Smooth muscle cell (in vitro differentiated cells): ENCODE results near the gene CHRM5. TPM values are rescaled to one million over a fixed set of nuclear protein-coding genes. Genes with fewer than 3 reads are reported as not detected.
"Not testable (repeated sequence)": the region's sequence is repeated elsewhere in the genome, so short reads cannot be mapped to it uniquely, and the experiment has no call there.

ENCODE experiments used
- DNase-seq: peaks from one replicate; lab custom pipeline; 2025; ENCODE audit not compliant: unreplicated experiment; lab: John Stamatoyannopoulos, UW
- H2AFZ ChIP-seq: fragments of 200-600 bp; sonication (generic); 2 replicates; pipeline ENCODE4 v1.6.0; 2016; ENCODE audit warnings: antibody characterized with exemption, low read depth, mild to moderate bottlenecking
- H3F3A ChIP-seq: fragments of 200-600 bp; sonication (generic); 2 replicates; pipeline ENCODE4 v1.6.0; 2017; ENCODE audit warnings: antibody characterized with exemption, low read depth
- H3K27ac ChIP-seq: fragments of 200-600 bp; sonication (generic); 2 replicates; pipeline ENCODE4 v1.5.1; 2016; ENCODE audit warnings: low read depth, mild to moderate bottlenecking
- H3K27me3 ChIP-seq: fragments of 200-600 bp; sonication (generic); 2 replicates; pipeline ENCODE4 v1.6.1; 2016; ENCODE audit warnings: low read depth, mild to moderate bottlenecking
- H3K36me3 ChIP-seq: fragments of 200-600 bp; sonication (generic); 2 replicates; pipeline ENCODE4 v1.5.1; 2016; ENCODE audit warnings: low read depth
- H3K4me1 ChIP-seq: fragments of 200-600 bp; sonication (generic); 2 replicates; pipeline ENCODE4 v1.5.1; 2016; ENCODE audit warnings: low read depth
- H3K4me2 ChIP-seq: fragments of 200-600 bp; sonication (generic); 2 replicates; pipeline ENCODE4 v1.6.0; 2016; ENCODE audit warnings: mild to moderate bottlenecking
- H3K4me3 ChIP-seq: fragments of 200-600 bp; sonication (generic); 2 replicates; pipeline ENCODE4 v1.5.1; 2016; ENCODE audit warnings: mild to moderate bottlenecking
- H3K79me2 ChIP-seq: fragments of 200-600 bp; sonication (generic); 2 replicates; pipeline ENCODE4 v1.6.0; 2016; ENCODE audit warnings: low read depth, mild to moderate bottlenecking
- H3K9ac ChIP-seq: fragments of 200-600 bp; sonication (generic); 2 replicates; pipeline ENCODE4 v1.6.0; 2016; ENCODE audit warnings: low read depth
- H3K9me3 ChIP-seq: fragments of 200-600 bp; sonication (generic); replicated peaks from 2 replicates; pipeline ENCODE4 v1.5.1; 2016; ENCODE audit warnings: low read depth
- H4K20me1 ChIP-seq: fragments of 200-600 bp; sonication (generic); 2 replicates; pipeline ENCODE4 v1.6.0; 2016; ENCODE audit warnings: low read depth
- WGBS: methylation state at CpG from one replicate; pipeline ENCODE4 v1.1.7; 2016; ENCODE audit warnings: low lambda C conversion rate; 5-methylcytosine and 5-hydroxymethylcytosine counted together
- polyA plus RNA-seq: library from polyadenylated mRNA; unstranded; fragments of >200 nt; fragmentation: Nextera tagmentation; extraction: Ambion mirVana; gene quantifications from 2 replicates; pipeline ENCODE4 v1.2.1, GENCODE V29; 2016
- total RNA-seq: library from RNA; depleted of rRNA; stranded (reverse); fragments of >200 nt; gene quantifications from 2 replicates; pipeline ENCODE4 v1.2.3, GENCODE V29; 2014
- TF ChIP-seq, protein P1 (sequence below): fragments of 200-600 bp; sonication (generic); IDR thresholded peaks from 2 replicates; pipeline ENCODE4 v1.5.1; 2017; ENCODE audit warnings: borderline replicate concordance, mild to moderate bottlenecking, antibody characterized with exemption; ENCODE audit not compliant: insufficient read depth, poor library complexity, severe bottlenecking

The CHRM5 gene
- total and polyA plus RNA-seq, 2 experiments from 2014 or later, result 0.05 TPM; not detected in 1

DNA sequence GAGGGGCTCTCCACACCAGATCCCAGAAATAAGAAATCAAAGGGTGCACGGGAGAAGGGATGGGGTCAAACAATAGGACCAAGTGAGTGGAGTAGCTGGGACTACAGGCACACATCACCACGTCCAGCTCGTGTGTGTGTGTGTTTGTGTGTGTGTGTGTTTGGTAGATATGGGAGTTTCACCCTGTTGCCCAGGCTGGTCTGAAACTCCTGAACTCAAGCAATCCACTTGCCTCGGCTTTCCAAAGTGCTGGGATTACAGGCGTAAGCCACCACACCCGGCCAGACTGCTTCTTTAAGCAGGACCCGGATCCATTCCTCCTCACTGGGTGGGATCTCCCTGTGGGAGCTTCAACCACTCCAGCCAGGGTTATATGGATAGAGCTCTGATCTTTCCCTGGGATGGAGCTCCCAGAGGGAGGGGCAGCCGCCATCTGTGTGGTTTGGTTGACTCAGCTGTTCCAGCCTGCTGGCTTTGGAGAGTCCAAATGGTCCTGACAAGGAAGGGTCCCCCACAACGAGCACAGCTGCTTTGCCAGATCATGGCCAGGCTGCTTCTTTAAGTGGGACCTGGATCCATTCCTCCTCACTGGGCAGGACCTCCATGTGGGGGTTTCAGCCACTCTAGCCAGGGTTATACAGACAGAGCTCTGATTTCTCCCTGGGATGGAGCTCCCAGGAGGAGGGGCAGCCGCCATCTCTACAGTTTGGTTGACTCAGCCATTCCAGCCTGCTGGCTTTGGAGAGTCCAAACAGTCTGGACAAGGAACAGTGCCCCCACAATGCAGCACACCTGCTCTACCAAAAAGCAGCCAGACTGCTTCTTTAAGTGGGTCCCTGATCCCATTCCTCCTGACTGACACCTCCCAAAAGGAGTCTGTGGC is 79.8 kb downstream of the CHRM5 start:
- H3K4me2 ChIP-seq, result peak overlapping the region; percentile 59
- H3K4me1 ChIP-seq, result no peaks in the 10 kb centered on the region
- H3K27ac ChIP-seq, result peak overlapping the region; percentile 96
- H3F3A ChIP-seq, result peaks cover 10% of the 10 kb centered on the region
- H3K36me3 ChIP-seq, result peaks cover 4% of the 10 kb centered on the region
- peak overlapping the region; percentile 79 for H3K9ac ChIP-seq
- TF ChIP-seq, protein P1, sequence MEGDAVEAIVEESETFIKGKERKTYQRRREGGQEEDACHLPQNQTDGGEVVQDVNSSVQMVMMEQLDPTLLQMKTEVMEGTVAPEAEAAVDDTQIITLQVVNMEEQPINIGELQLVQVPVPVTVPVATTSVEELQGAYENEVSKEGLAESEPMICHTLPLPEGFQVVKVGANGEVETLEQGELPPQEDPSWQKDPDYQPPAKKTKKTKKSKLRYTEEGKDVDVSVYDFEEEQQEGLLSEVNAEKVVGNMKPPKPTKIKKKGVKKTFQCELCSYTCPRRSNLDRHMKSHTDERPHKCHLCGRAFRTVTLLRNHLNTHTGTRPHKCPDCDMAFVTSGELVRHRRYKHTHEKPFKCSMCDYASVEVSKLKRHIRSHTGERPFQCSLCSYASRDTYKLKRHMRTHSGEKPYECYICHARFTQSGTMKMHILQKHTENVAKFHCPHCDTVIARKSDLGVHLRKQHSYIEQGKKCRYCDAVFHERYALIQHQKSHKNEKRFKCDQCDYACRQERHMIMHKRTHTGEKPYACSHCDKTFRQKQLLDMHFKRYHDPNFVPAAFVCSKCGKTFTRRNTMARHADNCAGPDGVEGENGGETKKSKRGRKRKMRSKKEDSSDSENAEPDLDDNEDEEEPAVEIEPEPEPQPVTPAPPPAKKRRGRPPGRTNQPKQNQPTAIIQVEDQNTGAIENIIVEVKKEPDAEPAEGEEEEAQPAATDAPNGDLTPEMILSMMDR, result no peak
- no peaks in the 10 kb centered on the region for H3K79me2 ChIP-seq
- no peak overlapping the region for H2AFZ ChIP-seq
- no peak overlapping the region for H3K4me3 ChIP-seq
- DNase-seq, result peak; percentile 22
- H4K20me1 ChIP-seq, result no peaks in the 10 kb centered on the region
- no peaks in the 10 kb centered on the region for H3K27me3 ChIP-seq
- H3K9me3 ChIP-seq, result peaks cover 11% of the 10 kb centered on the region
- 37% methylated on average over 10 of the region's 10 CpGs for WGBS

DNA sequence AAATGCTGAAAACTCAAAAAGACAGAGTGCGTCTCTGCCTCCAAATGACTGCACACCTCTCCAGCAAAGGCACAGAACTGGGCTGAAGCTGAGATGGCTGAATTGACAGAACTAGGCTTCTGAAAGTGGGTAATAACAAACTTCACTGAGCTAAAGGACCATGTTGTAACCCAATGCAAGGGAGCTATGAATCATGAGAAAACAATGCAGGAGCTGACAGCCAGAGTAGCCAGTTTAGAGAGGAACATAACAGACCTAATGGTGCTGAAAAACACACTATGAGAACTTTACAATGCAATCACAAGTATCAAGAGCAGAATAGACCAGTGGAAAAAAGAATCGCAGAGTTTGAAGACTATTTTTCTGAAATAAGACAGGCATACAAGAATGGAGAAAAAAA is 80.8 kb downstream of the CHRM5 start:
- no peak for DNase-seq
- peak overlapping the region; percentile 79 for H3K9ac ChIP-seq
- H3K4me2 ChIP-seq, result peak overlapping the region; percentile 59
- no peaks in the 10 kb centered on the region for H3K27me3 ChIP-seq
- no peaks in the 10 kb centered on the region for H3K4me1 ChIP-seq
- peaks cover 11% of the 10 kb centered on the region for H3K9me3 ChIP-seq
- no peak overlapping the region for H2AFZ ChIP-seq
- WGBS, result 86% methylated on average over 2 of the region's 2 CpGs
- peak overlapping the region; percentile 96 for H3K27ac ChIP-seq
- H3K36me3 ChIP-seq, result peaks cover 4% of the 10 kb centered on the region
- H3F3A ChIP-seq, result peaks cover 10% of the 10 kb centered on the region
- no peaks in the 10 kb centered on the region for H3K79me2 ChIP-seq
- no peak overlapping the region for H3K4me3 ChIP-seq
- TF ChIP-seq, protein P1, result no peak
- no peaks in the 10 kb centered on the region for H4K20me1 ChIP-seq

DNA sequence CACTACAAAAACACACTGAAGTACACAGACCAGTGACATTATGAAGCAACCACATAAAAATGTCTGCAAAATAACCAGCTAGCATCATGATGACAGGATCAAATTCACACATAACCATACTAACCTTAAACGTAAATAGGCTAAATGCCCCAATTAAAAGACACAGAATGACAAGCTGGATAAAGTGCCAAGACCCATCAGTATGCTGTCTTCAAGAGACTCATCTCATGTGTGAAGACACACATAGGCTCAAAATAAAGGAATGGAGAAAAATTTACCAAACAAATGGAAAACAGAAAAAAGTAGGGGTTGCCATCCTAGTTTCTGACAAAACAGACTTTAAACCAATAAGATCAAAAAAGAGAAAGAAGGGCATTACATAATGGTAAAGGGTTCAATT is 82.1 kb downstream of the CHRM5 start:
- not testable (repeated sequence) for H3K4me1 ChIP-seq, H3K79me2 ChIP-seq, H3K9ac ChIP-seq, H3K4me3 ChIP-seq, DNase-seq, H3K36me3 ChIP-seq, H3K4me2 ChIP-seq, H3K27me3 ChIP-seq, H3K27ac ChIP-seq, H2AFZ ChIP-seq, H4K20me1 ChIP-seq
- Histone ChIP-seq H3F3A (peaks cover 10% of the 10 kb centered on the region), H3K9me3 (peaks cover 11% of the 10 kb centered on the region)
- WGBS, result 89% methylated on average over 1 of the region's 1 CpG

DNA sequence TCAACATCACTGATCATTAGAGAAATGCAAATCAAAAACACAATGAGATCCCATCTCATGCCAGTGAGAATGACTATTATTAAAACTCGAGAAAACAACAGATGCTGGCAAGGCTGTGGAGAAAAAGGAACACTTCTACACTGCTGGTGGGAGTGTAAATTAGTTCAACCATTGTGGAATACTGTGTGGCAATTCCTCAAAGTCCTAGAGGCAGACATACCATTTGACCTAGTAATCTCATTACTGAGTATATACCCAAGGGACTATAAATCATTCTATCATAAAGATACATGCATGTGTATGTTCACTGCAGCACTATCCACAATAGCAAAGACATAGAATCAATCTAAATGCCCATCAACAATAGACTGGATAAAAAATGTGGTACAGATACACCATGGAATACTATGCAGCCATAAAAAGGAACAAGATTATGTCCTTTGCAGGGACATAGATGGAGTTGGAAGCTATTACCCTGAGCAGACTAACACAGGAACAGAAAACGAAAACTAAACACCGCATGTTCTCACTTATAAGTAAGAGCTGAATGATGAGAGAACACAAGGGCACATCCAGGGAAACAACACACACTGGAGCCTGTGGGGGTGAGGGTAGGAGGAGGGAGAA is 85.9 kb downstream of the CHRM5 start:
- no peaks in the 10 kb centered on the region for H3K79me2 ChIP-seq
- no peak overlapping the region for H3K4me3 ChIP-seq
- peaks cover 10% of the 10 kb centered on the region for H3F3A ChIP-seq
- DNase-seq, result no peak
- no peak overlapping the region for H2AFZ ChIP-seq
- no peak overlapping the region for H3K4me2 ChIP-seq
- H3K9me3 ChIP-seq, result peaks cover 11% of the 10 kb centered on the region
- TF ChIP-seq, protein P1, result no peak
- no peaks in the 10 kb centered on the region for H3K4me1 ChIP-seq
- H3K27me3 ChIP-seq, result no peaks in the 10 kb centered on the region
- WGBS, result 92% methylated on average over 3 of the region's 3 CpGs
- no peak overlapping the region for H3K9ac ChIP-seq
- peaks cover 4% of the 10 kb centered on the region for H3K36me3 ChIP-seq
- H4K20me1 ChIP-seq, result no peaks in the 10 kb centered on the region
- no peak overlapping the region for H3K27ac ChIP-seq
